Fibroblast of the aortic adventitia (primary cell): ENCODE data around the gene DCAKD. TPM values are rescaled to one million over a fixed set of nuclear protein-coding genes. Genes with fewer than 3 reads are reported as not detected.
A peak's percentile ranks its signal among the peaks of the same experiment; 100 is the strongest.

Experiments
- DNase-seq: peaks from one replicate; pipeline ENCODE4 v3.0.0-alpha.2; 2010; ENCODE audit warnings: low read depth
- H3K4me3 ChIP-seq: 2 replicates; pipeline ENCODE4 v1.5.1; 2011; ENCODE audit warnings: low read depth, mild to moderate bottlenecking, control low read depth, low read length, moderate library complexity
- CTCF ChIP-seq: IDR thresholded peaks from 2 replicates; pipeline ENCODE4 v1.5.1; 2011; ENCODE audit warnings: mild to moderate bottlenecking, low read length, control low read depth, inconsistent platforms; ENCODE audit not compliant: insufficient read depth
- total RNA-seq: library from RNA; depleted of rRNA; stranded (reverse); fragments of >200 nt; gene quantifications from 2 replicates; pipeline ENCODE4 v1.2.3, GENCODE V29; 2012; ENCODE audit warnings: low replicate concordance

The DCAKD gene
- total RNA-seq, 1 donor, result 31.3 TPM

GRCh38 chr17:45070001-45070400 lies 18.6 kb upstream of the DCAKD start:
- DNase-seq, result no peak
- no peak for TF ChIP-seq CTCF
- H3K4me3 ChIP-seq, result no peak overlapping the region

- H3K4me3 ChIP-seq, result no peak overlapping the region
- TF ChIP-seq CTCF, result no peak
- DNase-seq, result no peak
Measured at GRCh38 chr17:45067637-45068036, 16.2 kb upstream of the DCAKD start.

DNA sequence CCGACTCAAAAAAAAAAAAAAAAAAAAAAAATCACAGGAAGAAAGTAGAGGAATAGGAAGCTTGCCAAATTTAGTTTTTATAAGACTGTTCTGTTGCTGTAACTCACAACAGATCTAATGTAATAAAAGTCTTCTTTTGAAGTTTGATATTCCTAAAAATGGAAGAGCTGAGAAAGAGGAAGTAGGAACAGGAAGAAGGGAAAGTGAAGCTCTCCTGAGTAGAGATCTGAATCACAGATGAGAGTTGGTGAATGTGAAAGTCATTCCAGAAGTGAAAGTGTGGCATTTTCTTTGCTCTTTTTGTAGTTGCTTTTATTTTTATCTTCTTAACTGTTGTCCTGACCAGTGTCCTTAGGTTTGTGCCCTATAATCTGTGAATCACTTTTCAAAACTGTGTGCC lies 11.8 kb upstream of the DCAKD start:
- no peak for TF ChIP-seq CTCF
- no peak for DNase-seq
- no peak overlapping the region for H3K4me3 ChIP-seq

DNA sequence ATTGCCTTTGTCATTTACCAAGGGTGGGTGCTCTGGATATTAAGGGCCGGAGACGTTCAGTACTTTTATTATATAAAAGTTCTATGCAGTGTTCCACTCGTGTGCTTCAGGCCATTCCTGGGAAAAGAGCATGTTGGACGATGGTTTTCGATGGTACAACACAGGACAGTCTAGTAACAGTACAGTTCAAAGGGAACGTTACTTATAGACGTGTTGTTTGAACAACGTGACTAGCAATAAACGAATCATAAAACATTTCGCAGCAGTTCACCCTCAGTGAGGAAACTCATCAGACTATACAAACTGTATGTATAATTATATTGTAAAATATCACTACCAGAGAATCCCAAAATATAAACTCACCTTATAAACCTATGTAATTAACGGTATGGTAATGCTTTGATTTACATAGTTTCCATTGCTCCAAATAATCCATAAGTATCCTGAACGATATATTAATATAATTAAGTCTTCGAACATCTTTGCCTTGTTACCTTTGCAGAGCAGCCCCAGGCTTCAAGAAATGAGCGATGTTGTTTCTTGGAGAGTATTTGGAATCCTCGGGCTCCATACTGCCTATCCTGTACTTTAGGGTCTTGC lies 10.3 kb upstream of the DCAKD start:
- H3K4me3 ChIP-seq, result peak overlapping the region; percentile 94
- DNase-seq, result no peak
- TF ChIP-seq CTCF, result no peak

DNA sequence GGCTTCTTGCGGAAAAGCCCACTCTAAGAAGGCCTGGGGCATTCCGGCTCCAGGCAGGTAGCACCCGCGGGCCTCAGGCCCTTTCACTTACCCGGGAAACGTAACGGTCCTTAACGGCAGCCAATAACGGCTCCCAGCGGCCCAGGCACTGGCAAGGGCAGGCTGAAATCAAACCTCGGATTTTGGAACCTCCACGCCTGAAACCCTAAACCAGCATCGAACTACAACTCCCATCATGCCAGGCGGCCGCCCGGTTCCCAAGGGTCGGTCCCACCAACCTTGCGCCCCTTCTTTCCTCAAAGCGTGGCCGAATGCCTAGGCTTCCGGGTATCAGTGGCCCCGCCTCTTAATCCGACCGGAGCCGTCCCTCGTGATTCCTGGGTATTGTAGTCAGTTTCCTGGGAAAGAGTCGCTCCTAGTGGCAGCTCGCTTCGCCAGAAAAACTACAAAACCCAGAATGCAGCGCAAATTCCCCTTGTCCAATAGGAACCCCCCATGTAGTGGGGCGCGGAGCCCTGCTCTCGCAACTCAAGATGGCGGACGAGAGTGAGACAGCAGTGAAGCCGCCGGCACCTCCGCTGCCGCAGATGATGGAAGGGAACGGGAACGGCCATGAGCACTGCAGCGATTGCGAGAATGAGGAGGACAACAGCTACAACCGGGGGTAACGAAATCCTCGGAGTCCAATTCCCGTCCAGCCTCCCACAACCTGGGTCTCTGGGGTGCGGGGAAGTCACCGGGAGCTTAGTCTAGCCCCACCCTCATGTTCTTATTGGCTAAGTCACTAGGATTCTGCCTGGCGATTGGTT lies 9.6 kb upstream of the DCAKD start, which contains the start of gene NMT1:
NMT1 (plus strand) TSS at position 521 of the 809 bp plus-strand sequence; CDS start at position 534, 13 bp downstream.
- TF ChIP-seq CTCF, result no peak
- peak; percentile 100 for DNase-seq
- peak within 1 kb of the TSS; percentile 94 for H3K4me3 ChIP-seq

DNA sequence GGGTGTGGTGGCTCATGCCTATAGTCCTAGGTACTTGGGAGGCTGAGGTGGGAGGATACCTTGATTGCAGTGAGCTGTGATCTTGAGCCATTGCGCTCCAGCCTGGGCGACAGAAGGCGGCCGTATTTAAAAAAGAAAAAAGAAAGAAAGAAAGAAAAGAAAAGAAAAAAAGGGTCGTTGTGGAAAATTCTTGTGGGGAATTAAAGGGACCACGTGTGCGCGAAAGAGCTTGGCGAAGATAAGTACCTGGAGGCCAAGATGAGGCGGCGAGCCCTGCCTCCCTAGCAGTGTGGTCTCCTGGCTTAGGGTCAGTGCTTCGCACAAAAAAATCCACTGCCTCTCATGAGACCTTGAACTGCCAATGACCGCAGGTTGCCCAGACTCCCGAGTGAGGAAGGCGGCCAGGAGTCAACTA lies 9.0 kb upstream of the DCAKD start:
- H3K4me3 ChIP-seq, result peak overlapping the region; percentile 90
- no peak for TF ChIP-seq CTCF
- DNase-seq, result no peak
